Measurements from ENCODE around the gene RILPL2.
"Not testable (repeated sequence)": the region's sequence is repeated elsewhere in the genome, so short reads cannot be mapped to it uniquely, and the experiment has no call there.

The RILPL2 gene

GRCh38 chr12:123449856-123450255, 13.4 kb upstream of the RILPL2 start:
- no peak for DNase-seq (ENCODE audit: low spot score)

GRCh38 chr12:123449249-123449733, 12.8 kb upstream of the RILPL2 start:
- DNase-seq (ENCODE audit: low spot score), result no peak

DNA sequence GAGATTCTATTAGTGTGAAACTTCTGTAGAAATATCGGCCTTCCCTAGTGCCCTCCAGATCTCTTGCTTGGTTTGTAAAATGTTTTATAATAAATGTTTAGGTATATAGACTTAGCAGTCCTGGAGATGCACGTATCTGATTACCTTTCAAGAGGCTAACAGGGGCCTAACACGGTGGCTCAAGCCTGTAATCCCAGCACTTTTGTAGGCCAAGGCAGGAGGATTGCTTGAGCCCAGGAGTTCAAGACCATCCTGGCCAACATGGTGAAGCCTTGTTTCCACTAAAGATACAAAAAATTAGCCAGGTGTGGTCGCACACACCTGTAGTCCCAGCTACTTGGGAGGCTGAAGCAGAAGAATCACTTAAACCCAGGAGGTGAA, 9.8 kb upstream of the RILPL2 start:
- DNase-seq (ENCODE audit: low spot score), result no peak

GRCh38 chr12:123445388-123446332, 9.2 kb upstream of the RILPL2 start:
- DNase-seq (ENCODE audit: low spot score), result no peak

GRCh38 chr12:123444092-123445026, 7.9 kb upstream of the RILPL2 start:
- DNase-seq (ENCODE audit: low spot score), result no peak

DNA sequence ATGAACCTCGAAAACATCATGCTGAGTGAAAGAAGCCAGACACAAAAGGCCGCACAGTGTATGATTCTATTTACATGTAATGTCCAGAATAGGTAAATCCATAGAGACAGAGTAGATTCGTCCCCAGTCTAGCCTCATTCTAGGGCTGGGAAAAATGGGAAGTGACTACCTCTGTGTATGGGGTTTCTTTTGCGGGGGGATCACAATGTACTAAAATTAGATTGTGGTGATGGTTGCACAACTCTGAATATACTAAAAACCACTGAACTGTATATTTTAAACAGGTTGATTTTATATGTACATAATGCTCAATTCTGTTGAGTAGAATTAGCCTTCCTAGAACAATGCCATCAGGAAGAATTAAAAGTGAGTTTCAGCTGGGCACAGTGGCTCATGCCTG, 6.3 kb upstream of the RILPL2 start:
- no peak for DNase-seq (ENCODE audit: low spot score)

GRCh38 chr12:123441523-123442164, 5.2 kb upstream of the RILPL2 start:
- no peak for DNase-seq (ENCODE audit: low spot score)

- no peak for DNase-seq (ENCODE audit: low spot score)
Observed at GRCh38 chr12:123435636-123436016, 858 bp downstream of the RILPL2 start.

- DNase-seq (ENCODE audit: low spot score), result no peak
Observed at GRCh38 chr12:123433615-123434014, 2.9 kb downstream of the RILPL2 start.

- DNase-seq (ENCODE audit: low spot score), result peak; percentile 37
Observed at GRCh38 chr12:123431951-123432817, 4.3 kb downstream of the RILPL2 start.

DNA sequence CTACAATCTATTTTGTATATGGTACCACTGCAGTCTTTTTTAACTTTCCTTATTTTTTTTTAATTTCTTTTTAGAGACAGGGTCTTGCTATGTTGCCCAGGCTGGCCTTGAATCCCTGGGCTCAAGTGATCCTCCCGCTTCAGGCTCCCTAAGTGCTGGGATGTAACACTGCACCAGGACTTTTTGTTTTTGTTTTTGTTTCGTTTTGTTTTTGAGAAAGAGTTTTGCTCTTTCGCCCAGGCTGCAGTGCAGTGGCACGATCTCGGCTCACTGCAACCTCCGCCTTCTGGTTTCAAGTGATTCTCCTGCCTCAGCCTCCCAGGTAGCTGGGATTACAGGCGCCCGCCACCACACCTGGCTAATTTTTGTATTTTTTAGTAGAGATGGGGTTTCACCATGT, 7.4 kb downstream of the RILPL2 start:
- not testable (repeated sequence) for DNase-seq (ENCODE audit: low spot score)

GRCh38 chr12:123428591-123428990, 7.9 kb downstream of the RILPL2 start:
- DNase-seq (ENCODE audit: low spot score), result no peak

DNA sequence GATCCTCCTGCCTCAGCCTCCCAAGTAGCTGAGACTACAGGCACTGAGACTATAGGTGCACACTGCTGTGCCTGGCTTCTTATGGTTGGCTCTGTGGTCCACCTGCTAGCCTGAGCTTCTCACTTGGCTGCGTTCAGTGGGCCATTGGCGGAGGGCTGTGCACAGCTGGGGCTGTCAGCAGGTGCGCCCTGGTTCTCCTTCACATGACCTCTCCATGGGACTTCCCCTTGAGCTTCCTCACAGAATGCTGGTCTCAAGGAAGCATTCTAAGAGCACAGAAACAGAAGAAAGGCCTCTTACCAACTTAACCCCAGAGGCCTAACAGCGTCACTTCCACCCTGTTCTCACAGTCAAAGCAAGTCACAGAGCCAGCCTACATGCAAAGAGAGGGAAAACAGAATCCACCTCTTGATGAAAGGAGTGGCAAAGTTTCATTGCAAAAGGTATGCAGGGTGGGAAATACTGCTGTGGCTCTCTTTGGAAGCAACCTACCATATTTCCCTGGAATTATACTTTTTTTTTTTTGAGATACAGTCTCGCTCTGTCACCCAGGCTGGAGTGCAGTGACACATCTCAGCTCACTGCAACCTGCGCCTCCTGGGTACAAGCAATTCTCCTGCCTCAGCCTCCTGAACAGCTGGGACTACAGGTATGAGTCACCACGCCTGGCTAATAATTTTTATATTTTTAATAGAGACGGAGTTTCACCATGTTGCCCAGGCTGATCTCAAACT, 9.3 kb downstream of the RILPL2 start:
- DNase-seq (ENCODE audit: low spot score), result peak; percentile 29

- peak; percentile 35 for DNase-seq (ENCODE audit: low spot score)
Observed at GRCh38 chr12:123421314-123421713, 15.2 kb downstream of the RILPL2 start.

GRCh38 chr12:123410041-123410412, 26.5 kb downstream of the RILPL2 start:
- DNase-seq (ENCODE audit: low spot score), result peak; percentile 36

- not testable (repeated sequence) for DNase-seq (ENCODE audit: low spot score)
Observed at GRCh38 chr12:123409284-123410040, 27.0 kb downstream of the RILPL2 start.

- DNase-seq (ENCODE audit: low spot score), result not testable (repeated sequence)
Observed at GRCh38 chr12:123408619-123409018, 27.9 kb downstream of the RILPL2 start.

- not testable (repeated sequence) for DNase-seq (ENCODE audit: low spot score)
Observed at GRCh38 chr12:123407934-123408333, 28.6 kb downstream of the RILPL2 start.

- DNase-seq (ENCODE audit: low spot score), result not testable (repeated sequence)
Observed at GRCh38 chr12:123407269-123407668, 29.2 kb downstream of the RILPL2 start.

GRCh38 chr12:123404581-123404980, 31.9 kb downstream of the RILPL2 start:
- no peak for DNase-seq (ENCODE audit: low spot score)
